HG03571 (cell line): ENCODE results near the gene ALAS1.
A peak's percentile ranks its signal among the peaks of the same experiment; 100 is the strongest.

Experiments
- ATAC-seq: cut with Tn5 transposase; IDR thresholded peaks from one replicate; pipeline ENCODE4 v1.9.1; 2021; ENCODE audit not compliant: unreplicated experiment

ALAS1 gene

DNA sequence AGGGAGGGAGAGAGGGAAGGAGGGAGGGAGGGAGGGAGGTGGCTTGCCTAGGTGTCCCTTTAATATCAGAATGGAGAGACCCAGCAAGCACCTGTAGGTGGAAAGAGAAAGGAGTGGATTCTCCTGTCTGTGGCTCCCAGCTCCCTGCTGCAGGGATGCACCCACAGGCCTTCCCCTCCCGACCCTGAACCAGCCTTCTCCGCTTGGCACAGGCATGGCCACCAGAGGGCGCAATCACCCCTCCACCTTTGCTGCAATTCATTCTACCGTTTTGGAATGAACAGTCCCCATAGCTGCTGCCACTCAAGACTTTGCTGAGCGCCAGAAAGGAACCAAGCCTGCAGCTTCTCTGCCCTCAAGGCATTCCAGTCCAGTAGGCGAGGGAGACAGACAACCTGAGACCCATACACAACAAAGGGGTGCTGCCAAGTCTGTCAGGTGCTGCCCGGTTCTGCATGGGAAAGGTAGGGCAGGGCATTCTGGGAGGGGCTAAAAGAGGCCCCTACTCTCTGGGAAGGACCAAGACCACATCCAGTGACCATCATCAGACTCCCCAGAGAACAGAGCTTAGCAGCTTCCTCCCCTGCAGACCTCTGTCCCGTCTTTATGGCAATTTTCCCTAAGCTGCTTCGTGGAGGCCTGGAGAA lies 22.5 kb downstream of the ALAS1 start:
- no peak for ATAC-seq

DNA sequence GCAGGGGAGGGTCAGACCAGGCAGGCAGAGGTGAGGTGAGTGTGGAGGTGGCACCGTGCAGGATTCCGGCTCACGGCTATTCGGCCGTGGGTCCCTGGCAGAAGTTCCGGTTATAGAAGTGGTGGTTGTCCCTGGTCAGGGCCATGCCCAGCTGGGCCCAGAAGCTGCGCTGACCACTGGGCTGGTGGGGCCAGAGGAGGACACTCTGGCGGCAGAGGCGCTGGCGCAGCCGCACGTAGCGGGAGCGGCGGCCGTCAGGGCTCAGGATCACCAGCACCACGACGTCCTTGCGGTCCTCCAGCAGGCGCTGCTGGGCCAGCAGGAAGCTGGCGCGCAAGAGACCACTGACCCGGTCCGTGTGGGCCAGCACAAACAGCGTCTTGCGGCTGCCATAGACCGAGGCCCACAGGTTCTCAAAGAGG lies 23.2 kb downstream of the ALAS1 start:
- ATAC-seq = no peak

- no peak for ATAC-seq
Observed at GRCh38 chr3:52221563-52222318, 23.8 kb downstream of the ALAS1 start.

DNA sequence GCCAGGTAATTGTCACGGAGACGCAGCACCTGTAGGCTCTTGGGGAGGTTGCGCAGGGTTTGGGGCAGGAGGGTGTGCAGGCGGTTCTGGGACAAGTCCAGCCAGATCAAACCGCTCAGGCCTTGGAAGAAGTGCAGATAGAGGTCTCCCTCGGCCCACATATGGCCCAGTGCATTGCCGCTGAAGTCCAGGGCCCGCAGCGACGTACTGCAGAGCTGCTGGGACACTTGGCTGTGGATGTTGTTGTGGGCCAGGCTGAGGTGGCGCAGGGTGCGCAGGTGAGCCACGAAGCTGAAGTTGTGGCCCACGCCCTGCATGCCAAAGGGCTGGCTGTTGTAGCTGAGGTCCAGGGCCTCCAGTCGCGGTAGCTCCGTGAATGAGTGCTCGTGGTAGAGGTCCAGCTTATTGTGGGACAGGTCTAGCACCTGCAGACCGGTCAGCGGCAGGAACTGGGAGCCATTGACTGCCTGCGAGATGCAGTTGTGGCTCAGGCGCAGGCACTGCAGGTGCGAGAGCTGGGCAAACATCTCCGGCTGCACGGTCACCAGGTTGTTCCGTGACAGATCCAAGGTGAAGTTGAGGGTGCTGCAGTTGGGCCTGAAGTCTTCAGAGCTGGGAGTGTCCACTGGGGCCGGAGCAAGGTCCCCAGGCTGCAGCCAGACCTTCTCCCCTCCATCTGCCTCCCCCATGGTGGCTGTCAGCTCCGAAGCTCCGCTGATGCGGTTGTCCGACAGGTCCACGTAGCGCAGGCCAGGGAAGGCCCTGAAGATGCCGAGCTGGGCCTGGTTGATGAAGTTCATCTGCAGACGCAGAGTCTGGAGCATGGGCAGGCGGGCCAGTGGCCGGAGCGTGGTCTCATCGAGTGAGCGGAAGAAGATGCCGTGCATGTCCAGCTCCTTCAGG lies 24.6 kb downstream of the ALAS1 start:
- no peak for ATAC-seq

DNA sequence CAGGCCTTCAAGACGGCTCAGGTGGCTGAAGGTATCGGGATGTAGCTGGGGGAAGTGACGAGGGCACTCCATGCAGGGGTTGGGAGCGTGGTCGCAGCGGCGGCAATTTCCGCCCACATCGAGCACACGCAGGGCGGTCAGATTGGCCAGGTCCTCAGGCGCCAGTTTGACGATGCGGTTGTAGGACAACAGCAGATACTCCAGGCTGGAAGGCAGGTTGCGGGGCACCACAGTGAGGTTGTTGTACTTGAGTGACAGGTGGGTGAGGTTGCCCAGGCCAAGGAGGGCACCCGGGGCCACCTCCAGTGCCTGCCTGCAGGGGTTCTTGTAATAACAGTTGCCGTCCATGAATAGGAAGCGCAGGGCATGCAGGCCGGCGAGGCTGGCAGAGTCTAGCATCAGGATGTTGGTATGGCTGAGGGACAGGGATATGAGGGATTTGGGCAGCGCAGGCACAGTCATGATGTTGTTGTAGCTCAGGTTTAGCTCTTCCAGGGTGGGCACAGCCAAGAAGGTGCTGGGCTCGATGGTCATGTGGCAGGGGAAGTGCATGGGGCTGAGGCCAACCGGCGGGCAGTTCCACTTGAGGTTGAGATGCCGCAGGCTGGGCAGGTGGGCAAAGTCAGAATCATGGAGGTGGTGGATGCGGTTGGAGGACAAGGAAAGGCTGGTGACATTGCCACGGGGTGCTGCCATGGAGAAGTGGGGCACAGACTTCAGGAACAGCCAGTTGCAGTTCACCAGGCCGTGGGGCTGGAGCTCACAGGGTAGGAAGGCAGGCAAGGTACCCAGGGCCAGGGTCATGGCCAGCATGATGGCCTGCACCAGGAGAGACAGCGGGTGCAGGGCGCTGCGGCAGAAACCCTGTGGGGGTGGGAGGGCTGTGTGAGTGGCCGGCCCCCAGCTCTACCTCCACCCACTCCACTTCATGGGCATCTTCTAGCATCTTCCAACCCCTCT lies 25.8 kb downstream of the ALAS1 start:
- no peak for ATAC-seq

DNA sequence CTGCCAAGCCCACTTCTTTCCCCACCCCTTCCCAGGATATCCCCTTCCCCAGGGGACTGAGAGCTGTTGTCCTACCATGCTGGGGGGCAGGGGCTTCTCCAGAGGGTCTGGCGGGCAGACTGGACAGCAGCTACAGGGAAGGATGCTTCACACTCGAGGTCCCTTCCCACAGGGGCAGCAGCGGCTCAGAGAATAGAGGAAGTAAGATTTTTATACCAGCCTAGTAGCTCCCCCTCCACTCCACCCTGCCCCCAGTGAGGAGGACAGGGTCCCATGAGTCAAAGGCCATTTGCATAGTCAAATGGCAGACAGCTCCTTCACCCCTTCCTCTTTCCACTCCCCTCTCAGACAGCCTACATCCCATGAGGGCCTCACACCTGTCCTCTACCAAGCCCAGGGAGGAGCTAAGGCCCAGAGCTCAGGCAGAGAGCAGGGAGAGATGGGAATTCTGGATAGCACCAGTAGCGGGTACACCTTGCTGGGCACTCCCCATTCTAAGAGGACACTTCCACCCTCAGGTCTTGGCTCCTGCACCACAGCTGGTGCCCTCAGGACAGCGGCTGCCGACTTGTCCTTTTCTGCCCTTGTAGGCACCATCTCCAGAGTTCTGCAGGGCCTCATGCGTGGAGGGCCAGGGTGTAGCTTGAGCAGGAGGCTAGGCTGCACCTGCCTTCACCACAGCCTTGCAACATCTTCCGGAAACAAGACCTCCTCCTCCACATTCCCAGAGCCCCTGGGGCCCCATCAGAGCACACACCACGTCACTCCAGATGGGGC lies 27.7 kb downstream of the ALAS1 start, which contains the start of gene TLR9:
Gene TLR9 (minus strand): TSS at position 194 of the 777 bp plus-strand sequence. CDS start 116 bp downstream, at position 78.
- ATAC-seq = peak; percentile 83

DNA sequence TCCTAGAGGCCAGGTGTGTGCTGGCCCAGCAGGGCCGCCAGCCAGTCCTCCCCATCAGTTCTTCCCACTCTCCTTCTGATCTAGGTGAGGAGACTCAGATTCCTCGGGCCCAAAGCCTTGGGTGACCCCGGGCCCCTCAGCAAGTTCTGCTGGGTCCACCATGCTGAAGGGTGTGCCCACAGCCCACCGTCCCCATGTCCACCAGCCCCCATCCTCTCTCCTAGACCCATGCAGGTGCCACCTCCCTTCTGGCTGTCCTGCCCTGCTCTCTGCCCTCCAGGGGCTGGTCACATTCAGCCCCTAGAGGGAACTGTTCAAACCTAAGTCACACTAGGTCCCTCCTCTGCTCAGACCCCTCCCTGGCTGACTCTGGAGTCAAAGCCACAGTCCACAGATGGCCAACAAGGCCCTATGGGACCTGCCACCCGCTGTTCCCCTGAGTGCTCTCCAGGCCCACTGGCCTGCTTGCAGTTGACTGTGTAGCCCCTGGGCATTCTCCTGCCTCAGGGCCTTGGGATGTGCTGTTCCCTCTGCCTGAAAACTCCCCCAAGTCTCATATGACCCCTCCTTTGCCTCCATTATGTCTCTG lies 28.4 kb downstream of the ALAS1 start:
- no peak for ATAC-seq

- ATAC-seq = no peak
Observed at GRCh38 chr3:52227117-52227516, 29.2 kb downstream of the ALAS1 start.

GRCh38 chr3:52227766-52228165 lies 29.8 kb downstream of the ALAS1 start:
- ATAC-seq = no peak

DNA sequence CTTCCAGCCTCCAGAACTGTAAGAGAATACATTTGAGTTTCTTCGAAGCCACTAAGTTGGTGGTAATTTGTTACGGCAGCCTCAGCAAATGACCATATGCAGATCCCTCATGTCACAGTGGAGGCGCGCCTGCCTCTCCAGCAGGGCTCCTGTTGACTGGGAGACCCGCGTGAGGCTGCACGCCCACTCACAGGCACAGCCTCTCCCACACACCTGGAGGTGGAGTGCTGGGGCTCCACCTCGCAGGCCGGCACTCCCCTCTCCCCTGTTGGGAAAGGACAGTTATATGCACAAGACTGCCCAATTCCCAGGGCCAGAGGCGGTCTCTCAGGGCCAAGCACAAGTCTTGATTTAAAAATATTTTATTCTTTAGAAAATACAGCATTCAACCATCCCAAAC lies 30.3 kb downstream of the ALAS1 start:
- no peak for ATAC-seq

GRCh38 chr3:52228751-52229291 lies 30.9 kb downstream of the ALAS1 start:
- no peak for ATAC-seq

GRCh38 chr3:52229656-52230055 lies 31.7 kb downstream of the ALAS1 start:
- no peak for ATAC-seq

DNA sequence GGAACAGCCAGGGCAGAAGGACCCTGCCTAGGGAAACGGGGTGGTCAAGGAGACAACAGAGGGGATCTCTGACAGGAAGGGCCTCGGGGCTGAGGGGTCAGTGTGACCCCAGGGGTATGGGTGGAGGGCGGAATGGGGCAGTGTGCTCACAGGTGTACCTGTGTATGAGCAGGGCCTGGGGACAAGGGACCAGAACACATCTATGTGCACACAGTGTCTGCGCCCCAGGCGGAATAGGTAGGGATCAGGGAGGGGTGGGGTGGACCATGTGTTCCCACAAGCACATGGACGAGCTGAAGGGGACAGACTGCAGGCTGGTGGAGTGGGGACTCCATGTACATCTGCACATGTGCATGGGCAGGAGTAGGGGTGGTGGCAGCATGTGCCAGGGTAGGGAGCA lies 32.5 kb downstream of the ALAS1 start:
- no peak for ATAC-seq

- ATAC-seq = no peak
Observed at GRCh38 chr3:52230889-52231499, 33.0 kb downstream of the ALAS1 start.

DNA sequence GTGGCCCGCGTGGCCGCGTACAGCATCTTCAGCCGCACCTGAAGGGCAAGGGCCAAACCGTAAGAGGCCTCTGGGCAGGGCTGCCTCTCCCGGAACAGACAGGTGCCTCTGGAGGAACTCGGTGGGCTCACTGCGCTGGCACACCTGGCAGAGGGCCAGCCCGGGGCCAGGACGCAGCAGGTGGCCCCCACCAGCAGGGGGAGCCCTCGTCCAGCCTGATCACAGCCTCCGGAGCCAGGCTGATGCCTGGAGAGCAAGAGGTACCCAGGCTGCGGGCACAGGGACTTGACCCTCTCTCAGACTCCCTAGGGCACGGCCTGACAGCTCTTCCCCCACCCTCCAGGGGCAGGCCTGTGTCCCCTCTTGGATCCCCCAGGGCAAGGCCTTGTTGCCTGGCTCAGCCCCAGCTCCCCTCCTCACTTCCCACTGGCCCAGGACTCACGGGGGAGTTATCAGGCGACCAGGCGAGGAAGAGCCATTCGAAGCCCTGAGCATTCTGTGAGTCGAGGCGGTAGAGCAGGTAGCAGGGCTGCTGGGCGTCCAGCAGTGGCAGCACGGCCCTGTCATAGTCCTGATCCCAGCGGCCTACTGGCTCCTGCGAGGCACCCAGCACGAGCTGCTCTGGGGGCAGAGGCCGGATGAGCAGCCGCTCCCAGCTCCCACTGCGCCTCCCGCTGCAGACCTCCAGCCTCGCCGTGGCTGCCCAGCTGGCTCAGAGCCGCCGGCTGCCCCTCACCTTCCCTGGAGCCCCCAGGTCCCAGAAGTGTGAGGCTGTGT lies 33.7 kb downstream of the ALAS1 start:
- no peak for ATAC-seq

DNA sequence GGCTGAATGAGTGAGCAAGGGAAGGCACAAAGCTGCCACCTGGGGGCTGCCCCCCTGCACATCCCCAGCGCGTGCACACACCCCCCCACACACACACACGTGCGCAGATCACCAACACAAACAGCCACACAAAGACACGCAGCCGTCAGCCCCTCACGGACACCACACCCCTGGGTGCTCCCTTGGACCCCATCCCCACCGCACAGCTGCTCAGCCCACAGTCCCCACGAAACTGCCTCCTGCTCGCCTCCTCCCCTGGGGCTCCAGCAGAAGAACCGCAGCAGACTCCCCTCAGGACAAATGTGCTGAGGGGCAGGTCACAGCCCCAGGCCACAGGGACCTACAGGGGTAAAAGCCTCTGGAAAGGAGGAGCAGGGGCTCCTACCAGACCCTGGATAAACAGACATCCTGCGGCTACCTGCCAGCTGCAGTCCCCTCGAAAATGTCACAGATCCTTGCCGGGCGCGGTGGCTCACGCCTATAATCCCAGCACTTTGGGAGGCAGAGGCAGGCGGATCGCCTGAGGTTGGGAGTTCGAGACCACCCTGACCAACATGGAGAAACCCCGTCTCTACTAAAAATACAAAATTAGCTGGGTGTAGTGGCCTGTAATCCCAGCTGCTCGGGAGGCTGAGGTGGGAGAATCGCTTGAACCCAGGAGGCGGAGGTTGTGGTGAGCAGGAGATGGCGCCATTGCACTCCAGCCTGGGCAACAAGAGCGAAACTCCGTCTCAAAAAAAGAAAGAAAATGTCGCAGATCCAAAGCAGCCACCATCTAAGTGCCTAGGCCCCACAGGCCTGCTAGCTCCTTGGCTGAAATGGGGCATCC lies 34.5 kb downstream of the ALAS1 start:
- ATAC-seq = no peak

- no peak for ATAC-seq
Observed at GRCh38 chr3:52233108-52233591, 35.2 kb downstream of the ALAS1 start.
